HG02623 (cell line): Measurements from ENCODE around the gene BHLHE23.

Source experiments
- ATAC-seq: cut with Tn5 transposase; IDR thresholded peaks from one replicate; pipeline ENCODE4 v1.9.1; 2021; ENCODE audit warnings: moderate library complexity; ENCODE audit not compliant: unreplicated experiment

Gene BHLHE23

GRCh38 chr20:63006540-63007359 is at the start of gene BHLHE23:
TSS of gene BHLHE23 (minus strand) at chr20:63006964. CDS start at chr20:63006774, 190 bp downstream.
- ATAC-seq, result no peak

DNA sequence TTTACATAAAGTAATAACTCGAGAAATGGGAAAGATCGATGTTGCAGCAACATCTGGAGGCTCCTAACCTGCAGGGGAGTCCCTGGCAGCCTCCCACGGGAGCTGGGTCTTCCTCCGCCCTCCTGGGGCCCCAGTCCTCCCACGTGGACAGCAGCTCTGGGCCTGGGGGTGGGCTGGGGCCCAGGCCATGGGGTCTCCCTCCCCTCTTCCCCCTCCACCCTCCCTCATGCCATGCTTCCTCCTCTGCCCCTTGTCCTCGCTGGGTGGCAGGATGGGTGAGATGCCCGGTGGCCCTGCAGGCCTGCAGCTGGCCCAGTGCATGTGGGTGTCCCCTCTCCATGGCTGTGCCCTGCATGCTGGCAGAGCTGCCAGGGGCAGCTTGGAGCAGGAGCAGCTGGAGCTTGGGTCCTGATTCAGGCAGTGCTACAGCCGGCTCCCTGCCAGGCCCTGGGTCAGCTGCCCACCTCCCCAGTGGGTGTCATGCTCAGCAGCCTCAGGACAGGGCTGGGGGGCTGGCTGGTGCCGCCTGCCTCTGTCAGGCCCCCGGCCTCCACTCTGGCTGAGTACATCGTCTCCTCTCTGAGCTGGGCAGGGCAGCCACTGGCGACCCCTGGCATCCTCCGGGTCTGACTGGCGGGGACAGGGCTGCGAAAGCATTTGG is 48.9 kb upstream of the BHLHE23 start:
- no peak for ATAC-seq

- ATAC-seq, result no peak
Observed at GRCh38 chr20:63054681-63055240, 48.0 kb upstream of the BHLHE23 start.

DNA sequence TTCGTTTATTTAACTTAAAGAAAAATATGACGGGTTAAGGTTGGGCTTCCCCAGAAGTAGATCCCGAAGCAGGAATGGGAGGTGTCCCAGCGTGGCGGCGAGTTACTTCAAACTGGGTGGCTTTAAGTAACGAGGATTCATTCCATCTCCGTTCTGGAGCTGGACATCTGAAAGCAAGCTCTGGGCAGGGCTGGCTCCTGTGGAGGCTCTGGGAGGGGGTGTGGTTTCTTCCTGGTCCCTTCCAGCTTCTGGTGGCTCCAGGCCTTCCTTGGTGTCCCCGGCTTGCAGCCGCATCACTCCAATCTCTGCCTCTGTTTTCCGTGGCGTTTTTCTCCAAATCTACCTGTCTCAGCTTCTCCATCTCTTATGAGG is 47.3 kb upstream of the BHLHE23 start:
- no peak for ATAC-seq

GRCh38 chr20:63053432-63054102 is 46.8 kb upstream of the BHLHE23 start:
- ATAC-seq, result no peak

DNA sequence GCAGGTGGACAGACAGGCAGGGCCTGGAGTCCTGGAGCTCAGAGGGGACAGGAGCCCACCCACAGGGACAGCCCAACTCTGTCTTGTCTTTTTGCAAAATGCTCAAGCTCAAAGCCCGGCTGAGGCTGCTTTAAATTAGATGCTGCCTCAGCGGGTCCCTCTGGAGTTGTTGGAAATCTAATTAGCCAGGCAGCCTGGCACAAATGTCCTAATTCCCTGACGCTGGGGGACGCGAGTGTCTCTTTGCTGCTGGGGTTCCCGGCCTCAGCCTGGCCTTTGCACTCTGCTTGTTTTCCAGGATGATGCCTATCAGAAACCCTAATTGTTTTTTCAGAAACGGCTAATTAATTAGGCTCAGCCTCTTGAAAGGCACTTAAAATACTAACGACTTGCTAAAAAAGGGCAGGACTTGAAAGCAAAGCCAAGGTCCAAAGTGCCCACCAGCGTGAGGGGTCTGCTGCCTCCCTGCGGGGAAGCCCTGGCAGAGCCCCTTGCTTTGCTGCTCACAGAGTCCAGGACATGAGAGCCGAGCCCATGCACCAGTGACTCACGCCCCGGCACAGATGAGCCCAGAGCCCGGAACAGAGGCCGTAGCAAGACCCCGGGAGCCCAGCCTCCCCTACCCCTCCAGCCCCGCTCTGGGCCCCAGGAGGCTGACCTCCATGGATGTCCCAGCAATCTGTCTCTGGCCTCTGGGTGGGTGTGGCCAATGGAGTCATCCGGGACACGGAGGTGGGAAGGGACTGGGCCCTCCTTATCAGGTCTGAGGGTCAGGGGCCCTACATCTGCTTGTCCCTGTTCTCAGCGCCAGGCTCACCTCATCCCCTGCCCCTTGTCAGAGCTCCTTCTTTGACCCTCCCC is 46.0 kb upstream of the BHLHE23 start:
- no peak for ATAC-seq

GRCh38 chr20:63051911-63052310 is 45.1 kb upstream of the BHLHE23 start:
- ATAC-seq, result no peak

GRCh38 chr20:63051186-63051860 is 44.6 kb upstream of the BHLHE23 start:
- ATAC-seq, result no peak

DNA sequence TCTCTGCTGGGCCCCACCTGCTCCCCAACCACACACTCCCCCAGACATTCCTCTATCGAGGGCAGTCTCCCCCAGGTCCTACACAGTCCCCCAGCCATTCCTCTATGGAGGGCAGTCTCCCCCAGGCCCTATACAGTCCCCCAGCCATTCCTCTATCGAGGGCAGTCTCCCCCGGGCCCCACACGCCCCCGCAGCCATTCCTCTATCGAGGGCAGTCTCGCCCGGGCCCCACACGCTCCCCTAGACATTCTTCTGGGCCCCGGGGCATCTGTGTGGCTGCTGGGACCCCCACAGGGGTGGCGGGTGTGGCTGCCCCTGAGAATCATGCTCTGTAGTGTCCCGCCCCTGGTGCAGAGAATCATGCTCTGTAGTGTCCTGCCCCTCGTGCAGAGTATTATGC is 43.6 kb upstream of the BHLHE23 start:
- ATAC-seq, result no peak

- ATAC-seq, result no peak
Observed at GRCh38 chr20:63049561-63050221, 42.9 kb upstream of the BHLHE23 start.

- ATAC-seq, result no peak
Observed at GRCh38 chr20:63049191-63049518, 42.4 kb upstream of the BHLHE23 start.

DNA sequence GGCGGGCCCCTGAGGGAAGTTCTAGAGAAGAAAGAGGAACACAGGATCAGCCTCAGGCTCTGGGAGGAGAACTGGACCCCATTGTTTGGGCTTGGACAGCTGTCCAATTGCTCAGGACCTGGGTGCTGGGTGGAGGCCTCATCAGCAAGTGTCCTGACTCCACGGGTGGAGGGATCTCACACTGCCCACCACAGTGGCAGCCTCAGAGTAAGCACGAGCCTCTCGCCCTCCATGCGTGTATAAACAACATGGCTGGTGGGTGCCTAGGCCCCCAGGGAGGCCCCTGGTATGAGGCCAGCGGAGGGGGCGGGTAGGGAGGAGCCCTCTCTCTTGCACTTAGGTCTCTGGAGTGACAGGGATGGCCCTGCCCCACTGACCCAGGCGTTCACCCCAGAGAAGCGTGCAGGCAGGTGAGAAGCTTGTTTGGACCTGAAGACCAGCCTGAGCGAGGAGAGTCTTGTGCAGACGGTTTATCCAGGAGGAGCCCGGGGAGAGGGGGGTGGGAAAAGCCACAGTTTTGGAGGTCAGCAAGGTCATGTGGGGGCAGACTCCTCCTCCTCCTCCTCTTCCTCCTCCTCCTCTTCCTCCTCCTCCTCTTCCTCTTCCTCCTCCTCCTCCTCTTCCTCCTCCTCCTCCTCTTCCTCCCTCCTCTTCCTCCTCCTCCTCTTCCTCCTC is 41.9 kb upstream of the BHLHE23 start:
- ATAC-seq, result no peak

DNA sequence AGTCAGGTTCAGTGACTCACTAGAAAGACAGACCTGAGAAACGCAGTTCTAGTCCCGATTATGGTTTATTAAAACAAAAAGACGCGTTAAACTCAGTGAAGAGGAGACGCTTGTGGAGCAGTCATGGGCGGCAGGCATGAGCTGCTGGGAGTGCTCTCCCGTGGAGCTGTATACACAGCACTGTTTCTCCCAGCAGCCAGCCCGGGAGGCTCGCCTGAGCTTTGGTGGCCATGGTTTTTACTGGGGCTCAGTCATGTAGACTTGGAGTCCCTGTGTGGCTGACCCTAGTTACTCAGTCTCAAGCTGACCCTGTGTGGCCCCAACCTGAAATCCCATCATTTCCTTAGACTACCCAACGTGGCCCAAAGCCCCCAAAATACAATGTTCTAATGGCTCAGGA is 41.2 kb upstream of the BHLHE23 start:
- no peak for ATAC-seq

- no peak for ATAC-seq
Observed at GRCh38 chr20:63047267-63047666, 40.5 kb upstream of the BHLHE23 start.

DNA sequence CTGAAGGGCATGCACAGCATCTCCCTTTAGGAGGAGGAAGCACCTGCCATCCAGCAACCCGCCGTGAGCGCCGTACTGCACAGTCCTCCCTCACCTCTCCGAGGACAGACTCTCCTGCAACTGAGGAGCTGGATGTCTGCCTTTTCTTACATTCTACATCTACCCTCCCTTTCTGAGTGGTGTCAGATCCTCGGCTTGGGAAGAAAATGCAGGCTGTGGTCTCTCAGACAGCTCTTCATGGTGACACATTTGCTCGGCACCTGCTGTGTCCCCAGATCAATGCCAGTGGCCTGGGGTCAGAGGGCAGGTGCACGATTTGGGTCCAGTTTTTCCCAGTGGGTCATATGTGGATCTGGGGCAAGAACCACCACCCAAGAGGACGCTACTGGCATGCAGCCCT is 40.1 kb upstream of the BHLHE23 start:
- no peak for ATAC-seq

DNA sequence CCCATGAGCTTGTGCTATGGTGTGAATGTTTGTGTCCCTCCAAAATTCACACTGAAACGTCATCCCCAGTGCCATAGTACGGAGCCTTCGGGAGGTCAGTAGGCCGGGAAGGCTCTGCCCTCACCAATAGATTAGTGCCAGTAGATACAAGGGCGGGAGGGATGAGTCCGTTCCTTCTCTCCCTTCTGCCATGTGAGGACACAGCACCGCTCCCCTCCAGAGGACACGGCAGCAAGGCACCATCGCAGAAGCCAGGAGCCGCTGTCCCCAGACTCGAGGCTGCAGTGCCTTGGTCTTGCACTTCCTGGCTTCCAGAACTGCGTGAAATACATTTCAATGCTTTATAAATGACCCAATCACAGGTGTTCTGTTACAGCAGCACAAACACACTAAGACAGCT is 39.2 kb upstream of the BHLHE23 start:
- no peak for ATAC-seq

GRCh38 chr20:63045401-63045800 is 38.6 kb upstream of the BHLHE23 start:
- ATAC-seq, result no peak

DNA sequence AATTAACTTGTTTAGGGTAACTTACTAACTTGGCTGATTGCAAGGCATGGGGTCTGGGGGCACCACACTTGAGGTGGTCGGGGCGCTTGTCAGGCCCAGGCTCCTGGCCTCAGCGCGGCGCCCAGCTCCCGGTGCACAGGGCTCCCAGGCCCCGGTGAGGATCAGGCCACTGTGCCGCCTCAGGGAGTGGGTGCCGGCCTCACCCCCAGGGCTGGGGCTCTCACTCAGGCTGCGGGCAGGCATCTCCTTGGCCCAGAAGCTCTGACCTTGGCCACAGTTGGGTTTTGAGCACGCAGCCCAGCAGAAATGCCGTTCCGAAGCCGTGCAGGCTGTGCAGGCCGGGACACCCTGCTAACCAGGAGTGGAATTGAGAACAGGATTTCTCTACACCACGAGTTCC is 37.8 kb upstream of the BHLHE23 start:
- ATAC-seq, result no peak

- ATAC-seq, result no peak
Observed at GRCh38 chr20:63044204-63044600, 37.4 kb upstream of the BHLHE23 start.
